SHP77 (cell line): ENCODE data around the gene ASB13.

Source experiments
- DNase-seq, 2 experiments: peaks; one replicate each; lab custom pipeline; 2025; lab: John Stamatoyannopoulos, UW

Gene ASB13

DNA sequence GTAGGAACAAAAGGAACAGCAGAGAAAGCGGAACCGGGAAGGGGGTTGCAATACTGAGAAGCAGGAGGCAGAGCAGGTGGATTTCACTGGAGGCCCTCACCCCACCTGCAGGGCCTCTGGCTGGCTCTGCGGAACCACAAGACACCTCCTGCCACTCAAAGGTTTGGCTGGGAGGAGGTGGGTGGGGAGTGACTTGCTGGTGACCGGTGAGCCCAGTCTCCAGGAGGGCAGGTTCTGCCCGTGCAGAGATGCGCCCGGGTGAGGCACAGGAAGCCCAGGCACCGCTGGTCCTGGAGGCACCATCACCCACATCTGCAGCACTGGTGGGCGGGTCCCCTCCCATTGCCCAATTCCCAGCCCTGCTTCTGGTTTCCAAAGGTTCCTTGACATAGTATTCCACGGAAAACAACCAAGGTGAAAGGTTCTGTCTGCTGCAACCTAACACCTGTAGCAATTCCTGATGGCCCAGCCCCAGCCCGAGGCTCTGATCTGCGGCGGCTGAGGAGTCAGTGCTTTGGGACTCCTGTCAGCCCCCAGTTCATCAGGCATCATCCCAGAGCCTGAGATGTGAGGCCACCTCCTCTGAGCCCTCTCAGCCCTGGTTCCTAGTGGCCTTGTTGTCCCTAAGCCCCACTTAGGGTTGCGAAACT, 77.3 kb downstream of the ASB13 start:
- no peak for DNase-seq
